G401 (cell line): ENCODE measurements around the gene CACNA2D1. TPM values are rescaled to one million over a fixed set of nuclear protein-coding genes. Genes with fewer than 3 reads are reported as not detected.
"Not testable (repeated sequence)": the region's sequence is repeated elsewhere in the genome, so short reads cannot be mapped to it uniquely, and the experiment has no call there.

ENCODE experiments used
- DNase-seq: peaks from one replicate; pipeline ENCODE4 v3.0.0-alpha.2; 2015; ENCODE audit warnings: low spot score
- in situ Hi-C: cut with HindIII; loops from 2 replicates; pipeline ENCODE4 v1.10.0; 2016; ENCODE audit warnings: low sequenced_read_pairs, mixed read lengths
- total RNA-seq: library from RNA; depleted of rRNA; stranded (reverse); fragments of >200 nt; shearing (Covaris generic); gene quantifications from 2 replicates; pipeline ENCODE4 v1.2.3, GENCODE V29; 2014

CACNA2D1 gene
- total RNA-seq, 1 experiment from 2014 or later, result 1.4 TPM

GRCh38 chr7:82162289-82162688 is 281.3 kb downstream of the CACNA2D1 start:
- in situ Hi-C loops, result no loop called here
- DNase-seq, result no peak

- no peak for DNase-seq
- in situ Hi-C loops, result no loop called here
Observed at GRCh38 chr7:82158327-82158726, 285.2 kb downstream of the CACNA2D1 start.

- in situ Hi-C loops, result no loop called here
- DNase-seq, result no peak
Observed at GRCh38 chr7:82156893-82157292, 286.7 kb downstream of the CACNA2D1 start.

GRCh38 chr7:82156168-82156567 is 287.4 kb downstream of the CACNA2D1 start:
- no peak for DNase-seq
- in situ Hi-C loops, result no loop called here

GRCh38 chr7:82154728-82155127 is 288.8 kb downstream of the CACNA2D1 start:
- DNase-seq, result no peak
- in situ Hi-C loops, result no loop called here

- in situ Hi-C loops, result no loop called here
- no peak for DNase-seq
Observed at GRCh38 chr7:82153776-82154175, 289.8 kb downstream of the CACNA2D1 start.

GRCh38 chr7:82152858-82153257 is 290.7 kb downstream of the CACNA2D1 start:
- DNase-seq, result no peak
- in situ Hi-C loops, result no loop called here

- in situ Hi-C loops, result no loop called here
- DNase-seq, result no peak
Observed at GRCh38 chr7:82146491-82146890, 297.1 kb downstream of the CACNA2D1 start.

GRCh38 chr7:82142263-82142864 is 301.2 kb downstream of the CACNA2D1 start:
- no peak for DNase-seq
- in situ Hi-C loops, result no loop called here

GRCh38 chr7:82141427-82141826 is 302.1 kb downstream of the CACNA2D1 start:
- in situ Hi-C loops, result no loop called here
- DNase-seq, result no peak

- in situ Hi-C loops, DNase-seq: not testable (repeated sequence)
Observed at GRCh38 chr7:82140608-82141007, 303.0 kb downstream of the CACNA2D1 start.

- in situ Hi-C loops, result no loop called here
- DNase-seq, result no peak
Observed at GRCh38 chr7:82131215-82131614, 312.4 kb downstream of the CACNA2D1 start.

GRCh38 chr7:82129091-82129490 is 314.5 kb downstream of the CACNA2D1 start:
- in situ Hi-C loops, result no loop called here
- DNase-seq, result no peak

- no peak for DNase-seq
- in situ Hi-C loops, result no loop called here
Observed at GRCh38 chr7:82128546-82128945, 315.0 kb downstream of the CACNA2D1 start.

- DNase-seq, result no peak
- in situ Hi-C loops, result no loop called here
Observed at GRCh38 chr7:82126576-82126975, 317.0 kb downstream of the CACNA2D1 start.

- DNase-seq, result no peak
- in situ Hi-C loops, result no loop called here
Observed at GRCh38 chr7:82124445-82124844, 319.1 kb downstream of the CACNA2D1 start.

- in situ Hi-C loops, result no loop called here
- DNase-seq, result no peak
Observed at GRCh38 chr7:82122275-82122674, 321.3 kb downstream of the CACNA2D1 start.

GRCh38 chr7:82114237-82114636 is 329.3 kb downstream of the CACNA2D1 start:
- DNase-seq, result no peak
- in situ Hi-C loops, result no loop called here

GRCh38 chr7:82110146-82110840 is 333.3 kb downstream of the CACNA2D1 start:
- in situ Hi-C loops, result no loop called here
- DNase-seq, result no peak

- DNase-seq, result no peak
- in situ Hi-C loops, result no loop called here
Observed at GRCh38 chr7:82109288-82109687, 334.3 kb downstream of the CACNA2D1 start.

- in situ Hi-C loops, result no loop called here
- DNase-seq, result no peak
Observed at GRCh38 chr7:82106201-82106600, 337.4 kb downstream of the CACNA2D1 start.
